WTC11 (cell line): ENCODE measurements around the gene CIZ1. TPM values are rescaled to one million over a fixed set of nuclear protein-coding genes. Genes with fewer than 3 reads are reported as not detected.

Experiments
- ATAC-seq: fragments of 200-7000 bp; cut with Tn5 transposase; 2 replicates; pipeline ENCODE4 v1.10.0; 2021; ENCODE audit warnings: mild to moderate bottlenecking, moderate library complexity
- CTCF ChIA-PET: fragments of 300-600 bp; sonication (Branson Sonifier 250); formaldehyde crosslinking; loops from one replicate; lab custom pipeline; 2021; ENCODE audit warnings: antibody characterized with exemption; lab: Charles Lee
- POLR2A ChIA-PET: fragments of 350-600 bp; sonication (Branson Sonifier 250); formaldehyde crosslinking; loops from one replicate; lab custom pipeline; 2021; ENCODE audit warnings: antibody characterized with exemption; lab: Charles Lee
- DNase-seq: peaks from one replicate; pipeline ENCODE4 v3.0.0; 2021; ENCODE audit warnings: low spot score
- H3K27ac Mint-ChIP-seq: 2 replicates; pipeline ENCODE4 v1.8.0; 2021; ENCODE audit warnings: mixed read lengths
- H3K27me3 Mint-ChIP-seq: 2 replicates; pipeline ENCODE4 v1.8.0; 2021; ENCODE audit warnings: low read depth, mild to moderate bottlenecking, moderate library complexity, mixed read lengths
- H3K36me3 Mint-ChIP-seq: 2 replicates; pipeline ENCODE4 v1.8.0; 2021; ENCODE audit warnings: mixed read lengths
- H3K4me1 Mint-ChIP-seq: 2 replicates; pipeline ENCODE4 v1.8.0; 2022; ENCODE audit warnings: mixed read lengths
- H3K4me3 Mint-ChIP-seq: 2 replicates; pipeline ENCODE4 v1.8.0; 2021; ENCODE audit warnings: mild to moderate bottlenecking, moderate library complexity, mixed read lengths
- H3K9me3 Mint-ChIP-seq: 2 replicates; pipeline ENCODE4 v1.8.0; 2021; ENCODE audit warnings: mixed read lengths
- AR ChIP-seq: fragments of 250-450 bp; sonication (Bioruptor Pico); IDR thresholded peaks from 2 replicates; pipeline ENCODE4 v1.9.0; 2021; ENCODE audit warnings: mild to moderate bottlenecking
- ATF1 ChIP-seq: sonication (generic); formaldehyde crosslinking; IDR thresholded peaks from 2 replicates; pipeline ENCODE4 v1.8.1; 2023; ENCODE audit warnings: mild to moderate bottlenecking, moderate library complexity, missing genetic modification reagents
- ATF2 ChIP-seq: sonication (generic); formaldehyde crosslinking; IDR thresholded peaks from 2 replicates; pipeline ENCODE4 v1.8.1; 2022; ENCODE audit warnings: low read depth, missing genetic modification reagents, borderline replicate concordance
- CTCF ChIP-seq: fragments of 200-600 bp; IDR thresholded peaks from 2 replicates; pipeline ENCODE4 v1.8.0; 2022; ENCODE audit warnings: antibody characterized with exemption
- EMX1 ChIP-seq: fragments of 250-450 bp; sonication (Bioruptor Pico); IDR thresholded peaks from 2 replicates; pipeline ENCODE4 v1.8.0; 2021; ENCODE audit warnings: mild to moderate bottlenecking
- ERG ChIP-seq: fragments of 250-450 bp; sonication (Bioruptor Pico); IDR thresholded peaks from 2 replicates; pipeline ENCODE4 v1.8.0; 2021; ENCODE audit warnings: mild to moderate bottlenecking
- ETV6 ChIP-seq: sonication (generic); formaldehyde crosslinking; IDR thresholded peaks from 2 replicates; pipeline ENCODE4 v1.8.1; 2022; ENCODE audit warnings: mild to moderate bottlenecking, missing genetic modification reagents
- FOXK1 ChIP-seq: sonication (generic); formaldehyde crosslinking; IDR thresholded peaks from 2 replicates; pipeline ENCODE4 v1.8.0; 2022; ENCODE audit warnings: mild to moderate bottlenecking, moderate library complexity, missing genetic modification reagents
- FOXP4 ChIP-seq: sonication (generic); formaldehyde crosslinking; IDR thresholded peaks from 2 replicates; pipeline ENCODE4 v1.8.0; 2022; ENCODE audit warnings: mild to moderate bottlenecking, missing genetic modification reagents
- GRHL2 ChIP-seq: fragments of 250-450 bp; sonication (Bioruptor Pico); IDR thresholded peaks from 2 replicates; pipeline ENCODE4 v1.8.0; 2022; ENCODE audit warnings: mild to moderate bottlenecking, moderate library complexity; ENCODE audit not compliant: insufficient replicate concordance, severe bottlenecking
- GTF2I ChIP-seq: fragments of 250-450 bp; sonication (Bioruptor Pico); conservative IDR thresholded peaks from 2 replicates; pipeline ENCODE4 v1.4.0; 2021; ENCODE audit warnings: mild to moderate bottlenecking
- HMGXB4 ChIP-seq: sonication (generic); formaldehyde crosslinking; IDR thresholded peaks from 2 replicates; pipeline ENCODE4 v1.8.1; 2023; ENCODE audit warnings: mild to moderate bottlenecking, moderate library complexity, missing genetic modification reagents
- JUN ChIP-seq: sonication (generic); formaldehyde crosslinking; IDR thresholded peaks from 2 replicates; pipeline ENCODE4 v1.8.0; 2023; ENCODE audit warnings: mild to moderate bottlenecking, missing genetic modification reagents
- MLX ChIP-seq: sonication (generic); formaldehyde crosslinking; IDR thresholded peaks from 2 replicates; pipeline ENCODE4 v1.8.1; 2023; ENCODE audit warnings: mild to moderate bottlenecking, missing genetic modification reagents, moderate library complexity
- NFE2L1 ChIP-seq: sonication (generic); formaldehyde crosslinking; IDR thresholded peaks from 2 replicates; pipeline ENCODE4 v1.8.1; 2023; ENCODE audit warnings: missing genetic modification reagents
- PRRX2 ChIP-seq: fragments of 250-450 bp; sonication (Bioruptor Pico); IDR thresholded peaks from 2 replicates; pipeline ENCODE4 v1.8.0; 2021; ENCODE audit warnings: mild to moderate bottlenecking
- RORB ChIP-seq: fragments of 250-450 bp; sonication (Bioruptor Pico); IDR thresholded peaks from 2 replicates; pipeline ENCODE4 v1.9.0; 2021; ENCODE audit warnings: mild to moderate bottlenecking
- SP1 ChIP-seq: sonication (generic); formaldehyde crosslinking; conservative IDR thresholded peaks from 2 replicates; pipeline ENCODE4 v1.8.1; 2022; ENCODE audit warnings: missing genetic modification reagents
- TCF7 ChIP-seq: sonication (generic); formaldehyde crosslinking; IDR thresholded peaks from 2 replicates; pipeline ENCODE4 v1.8.0; 2022; ENCODE audit warnings: mild to moderate bottlenecking, low read depth, missing genetic modification reagents, moderate library complexity
- USF1 ChIP-seq: sonication (generic); formaldehyde crosslinking; IDR thresholded peaks from 2 replicates; pipeline ENCODE4 v1.8.0; 2022; ENCODE audit warnings: mild to moderate bottlenecking, missing genetic modification reagents
- ZNF232 ChIP-seq: sonication (generic); formaldehyde crosslinking; IDR thresholded peaks from 2 replicates; pipeline ENCODE4 v1.8.0; 2022; ENCODE audit warnings: mild to moderate bottlenecking, missing genetic modification reagents
- ZNF671 ChIP-seq: fragments of 250-450 bp; sonication (Bioruptor Pico); IDR thresholded peaks from 2 replicates; pipeline ENCODE4 v1.8.0; 2021; ENCODE audit warnings: mild to moderate bottlenecking
- total RNA-seq: library from RNA; stranded (reverse); gene quantifications from 3 replicates; pipeline ENCODE4 v1.2.3, GENCODE V29; 2021

Gene CIZ1
- total RNA-seq, 1 experiment from 2014 or later = 90.2 TPM

- peaks cover 3% of the 10 kb centered on the region; the same call in 1 of the 2 replicates for H3K9me3 Mint-ChIP-seq
- no peaks in the 10 kb centered on the region for H3K27me3 Mint-ChIP-seq
- ChIA-PET CTCF (interaction anchor here (0.5 to 2.8 kb wide), 122 partner anchors 8 to 1568 kb away, joined by 3 to 73 read pairs (median 5); partner anchors contain the start of genes BBLN, CIZ1, DNM1 and ENG), POLR2A (interaction anchor here (0.6 to 1.0 kb wide), 3 partner anchors 10 to 286 kb away, joined by 3 to 4 read pairs (median 3); no protein-coding TSS in a partner anchor)
- DNase-seq (peak; percentile 98), ATAC-seq (peak; percentile 87)
- H3K4me3 Mint-ChIP-seq = peak overlapping the region; percentile 50
- 0 out of 2 replicates have a peak overlapping the region, but pooled peaks have one; percentile 63 for H3K27ac Mint-ChIP-seq
- peaks cover 19% of the 10 kb centered on the region for H3K36me3 Mint-ChIP-seq
- H3K4me1 Mint-ChIP-seq = peaks cover 10% of the 10 kb centered on the region
- no peak for TF ChIP-seq RORB (CRISPR knock-in tag)
- peak; percentile 77; the same call in 1 of the 2 replicates for TF ChIP-seq ETV6
- TF ChIP-seq FOXK1 (CRISPR knock-in tag) = peak; percentile 69; the same call in 1 of the 2 replicates
- peak; percentile 94 for TF ChIP-seq HMGXB4
- no peak for TF ChIP-seq GRHL2
- TF ChIP-seq ZNF671 = no peak
- peak; percentile 61 for TF ChIP-seq SP1 (CRISPR knock-in tag)
- TF ChIP-seq TCF7 = no peak
- no peak for TF ChIP-seq MLX (CRISPR knock-in tag)
- TF ChIP-seq CTCF = peak; percentile 100
- TF ChIP-seq ATF2 (CRISPR knock-in tag) = no peak
- TF ChIP-seq EMX1 = no peak
- TF ChIP-seq ATF1 (CRISPR knock-in tag) = no peak
- no peak for TF ChIP-seq AR (CRISPR knock-in tag)
- peak; percentile 32; the same call in 1 of the 2 replicates for TF ChIP-seq FOXP4 (CRISPR knock-in tag)
- TF ChIP-seq JUN (CRISPR knock-in tag) = no peak
- no peak for TF ChIP-seq ZNF232 (CRISPR knock-in tag)
- TF ChIP-seq USF1 (CRISPR knock-in tag) = no peak
- no peak for TF ChIP-seq PRRX2 (CRISPR knock-in tag)
- no peak for TF ChIP-seq ERG (CRISPR knock-in tag)
- TF ChIP-seq NFE2L1 (CRISPR knock-in tag) = peak; percentile 26; the same call in 1 of the 2 replicates
- peak; percentile 53; the same call in 1 of the 2 replicates for TF ChIP-seq GTF2I (CRISPR knock-in tag)
Observed at GRCh38 chr9:128117613-128118471, 73.5 kb downstream of the CIZ1 start.
